Colon (tissue), 2 donors: ENCODE measurements around the gene GMPPB.
"Not testable (repeated sequence)": the region's sequence is repeated elsewhere in the genome, so short reads cannot be mapped to it uniquely, and the experiment has no call there.

Experiments
- FAIRE-seq: peaks from 2 replicates; lab custom pipeline; 2012; peaks lifted over from hg19 to GRCh38; lab: Jason Lieb, UNC
- donor health status: control.
- donor health status: control.

GMPPB gene

GRCh38 chr3:49689908-49690624 is 33.7 kb downstream of the GMPPB start:
- FAIRE-seq, result not testable (repeated sequence)

DNA sequence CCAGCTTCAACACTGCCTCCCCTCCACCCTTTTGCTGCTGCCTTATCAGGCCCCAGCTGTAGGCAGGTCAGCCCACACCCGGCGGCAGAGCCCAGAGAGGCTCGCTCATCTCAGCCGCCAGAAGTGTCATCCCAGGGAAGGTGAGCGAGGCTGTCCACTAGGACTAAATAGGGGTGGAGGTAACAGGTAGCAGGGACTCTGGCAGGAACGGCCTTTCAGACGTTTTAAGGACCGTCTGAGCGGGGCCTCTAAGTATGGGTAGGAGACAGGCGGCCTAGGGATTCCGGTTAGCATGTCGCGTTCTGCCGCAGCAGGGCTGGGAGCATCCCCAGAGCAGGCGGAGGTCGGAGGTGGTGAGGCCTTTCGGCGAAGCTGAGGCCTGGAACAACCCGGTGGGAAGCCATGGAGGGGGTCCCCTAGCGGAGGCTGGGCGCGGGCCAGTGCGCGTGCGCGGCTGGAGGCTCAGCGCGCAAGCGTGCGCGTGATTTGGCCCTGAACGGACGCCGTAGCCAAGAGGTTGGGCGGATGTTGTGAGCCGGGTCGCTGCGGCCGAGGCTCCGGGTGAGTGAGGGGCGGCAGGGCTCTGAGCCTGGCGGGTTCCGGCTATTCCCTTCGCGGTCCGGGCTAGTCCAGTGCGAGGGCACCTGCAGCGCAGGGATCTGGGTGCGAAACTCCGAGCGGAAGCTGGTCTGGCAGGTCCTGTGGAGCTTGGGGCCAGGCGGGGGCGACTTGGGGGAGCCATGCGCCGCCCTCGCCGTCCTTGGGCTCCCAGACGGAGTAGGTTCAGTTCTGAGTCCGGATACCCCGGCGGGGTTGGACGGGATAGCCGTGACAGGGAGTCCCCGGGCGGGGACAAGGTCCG is 34.5 kb downstream of the GMPPB start, which contains the start of the genes MST1 and RNF123:
Gene MST1, minus strand, starts transcription at position 429 of the 862 bp plus-strand sequence. CDS start 783 bp downstream, outside the sequence.
Gene RNF123, plus strand, starts transcription at position 512 of the 862 bp plus-strand sequence. CDS start 1,609 bp downstream, outside the sequence.
- no peak for FAIRE-seq

DNA sequence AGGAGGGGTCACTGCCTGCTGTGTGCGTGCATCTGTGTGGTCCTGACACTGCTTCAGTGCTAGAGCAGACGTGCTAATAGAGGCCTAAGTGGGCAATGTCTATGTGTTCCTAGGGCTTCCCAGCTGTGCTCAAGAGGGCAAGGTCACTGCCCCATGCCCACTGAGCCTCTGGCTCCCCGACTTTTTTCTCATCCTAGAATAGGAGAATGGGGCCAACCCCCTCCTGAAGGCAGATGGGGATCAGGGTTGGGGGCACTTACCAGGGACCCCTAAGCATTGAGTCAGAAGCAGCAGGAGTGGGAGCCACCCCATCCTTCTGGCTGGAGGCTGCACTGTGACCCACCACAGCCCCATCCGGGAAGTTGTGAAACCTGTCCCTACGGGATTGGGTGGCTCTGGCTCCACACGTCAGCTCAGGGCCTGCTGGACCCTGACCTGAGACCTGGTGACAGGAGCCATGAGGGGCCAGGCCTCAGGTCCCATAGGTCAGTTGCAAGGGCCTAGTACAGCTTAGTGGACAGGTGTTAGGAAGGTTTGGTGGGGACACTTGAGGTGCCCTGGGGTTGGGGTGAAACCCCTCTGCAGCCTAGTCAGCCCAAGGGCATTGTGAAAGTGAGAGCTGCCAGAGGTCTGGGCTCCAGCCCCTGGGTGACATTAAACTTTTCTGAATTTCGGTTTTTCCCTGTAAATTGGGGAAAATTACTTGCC is 35.3 kb downstream of the GMPPB start:
- not testable (repeated sequence) for FAIRE-seq

- FAIRE-seq, result not testable (repeated sequence)
Measured at GRCh38 chr3:49687424-49687795, 36.3 kb downstream of the GMPPB start.

GRCh38 chr3:49686769-49687423 is 36.9 kb downstream of the GMPPB start:
- FAIRE-seq, result not testable (repeated sequence)

- FAIRE-seq, result not testable (repeated sequence)
Measured at GRCh38 chr3:49686346-49686745, 37.4 kb downstream of the GMPPB start.

DNA sequence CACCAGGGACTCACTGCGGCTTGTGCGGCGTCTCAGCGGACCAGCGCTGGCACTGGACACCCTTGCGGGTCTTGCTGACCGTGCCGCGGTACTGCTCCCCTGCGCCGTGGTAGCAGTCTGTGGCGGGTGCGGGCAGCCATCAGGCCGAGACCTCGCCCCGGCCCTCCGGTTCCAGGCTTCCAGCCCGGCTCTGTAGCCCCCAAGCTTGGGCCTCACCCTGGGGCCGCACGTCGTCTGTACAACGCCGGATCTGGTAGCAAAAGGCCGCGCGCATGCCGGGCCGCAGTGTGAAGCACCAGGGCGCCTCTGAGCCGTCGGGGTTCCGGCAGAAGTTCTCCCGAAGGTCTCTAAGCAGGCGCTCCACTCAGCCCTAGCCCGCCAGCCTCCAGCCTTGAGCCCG is 37.9 kb downstream of the GMPPB start:
- not testable (repeated sequence) for FAIRE-seq

- not testable (repeated sequence) for FAIRE-seq
Measured at GRCh38 chr3:49685103-49685502, 38.6 kb downstream of the GMPPB start.

GRCh38 chr3:49684453-49684852 is 39.3 kb downstream of the GMPPB start:
- not testable (repeated sequence) for FAIRE-seq

- FAIRE-seq, result no peak
Measured at GRCh38 chr3:49683162-49683561, 40.6 kb downstream of the GMPPB start.

DNA sequence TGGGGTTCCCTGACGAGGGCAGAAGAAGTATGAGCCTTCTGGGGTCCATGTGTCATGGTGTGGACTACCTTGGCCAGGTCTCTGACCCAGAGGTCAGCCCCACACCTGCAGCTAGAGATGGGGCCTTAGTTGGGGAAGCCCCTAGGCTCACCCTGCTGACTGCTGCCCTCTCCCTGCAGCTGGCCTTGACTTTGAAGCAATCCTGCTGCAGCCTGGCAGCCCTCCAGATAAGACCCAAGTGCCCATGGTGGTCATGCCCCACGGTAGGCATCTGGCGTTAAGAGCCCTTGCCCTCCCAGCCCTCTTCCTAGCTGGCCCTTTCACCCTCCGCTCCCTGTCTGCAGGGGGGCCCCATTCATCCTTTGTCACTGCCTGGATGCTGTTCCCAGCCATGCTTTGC is 42.2 kb downstream of the GMPPB start:
- no peak for FAIRE-seq

GRCh38 chr3:49681232-49681522 is 42.6 kb downstream of the GMPPB start:
- FAIRE-seq, result no peak

GRCh38 chr3:49680493-49681231 is 43.1 kb downstream of the GMPPB start:
- FAIRE-seq, result no peak

GRCh38 chr3:49675912-49676311 is 47.8 kb downstream of the GMPPB start:
- FAIRE-seq, result no peak

DNA sequence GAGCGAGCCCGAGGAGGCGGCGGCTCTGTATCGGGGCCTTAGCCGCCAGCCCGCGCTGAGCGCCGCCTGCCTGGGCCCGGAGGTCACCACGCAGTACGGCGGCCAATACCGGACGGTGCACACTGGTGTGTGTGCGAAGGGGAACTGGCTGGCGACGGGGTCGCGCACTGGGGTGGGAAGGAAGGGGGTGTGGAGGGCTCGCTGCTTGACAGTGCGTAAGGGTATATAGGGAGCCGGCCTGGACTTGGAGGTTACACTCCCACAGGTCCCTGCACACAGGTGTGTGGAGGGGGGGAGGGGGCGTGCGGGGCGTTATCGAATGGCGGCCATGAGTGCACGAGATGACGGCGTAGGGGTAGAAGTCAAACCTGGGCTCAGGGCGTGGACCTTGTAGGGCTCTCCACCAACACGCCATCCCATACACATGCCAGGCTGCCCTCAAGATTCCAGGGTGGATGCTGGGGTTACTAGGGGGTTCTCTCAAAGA is 49.2 kb downstream of the GMPPB start:
- no peak for FAIRE-seq

DNA sequence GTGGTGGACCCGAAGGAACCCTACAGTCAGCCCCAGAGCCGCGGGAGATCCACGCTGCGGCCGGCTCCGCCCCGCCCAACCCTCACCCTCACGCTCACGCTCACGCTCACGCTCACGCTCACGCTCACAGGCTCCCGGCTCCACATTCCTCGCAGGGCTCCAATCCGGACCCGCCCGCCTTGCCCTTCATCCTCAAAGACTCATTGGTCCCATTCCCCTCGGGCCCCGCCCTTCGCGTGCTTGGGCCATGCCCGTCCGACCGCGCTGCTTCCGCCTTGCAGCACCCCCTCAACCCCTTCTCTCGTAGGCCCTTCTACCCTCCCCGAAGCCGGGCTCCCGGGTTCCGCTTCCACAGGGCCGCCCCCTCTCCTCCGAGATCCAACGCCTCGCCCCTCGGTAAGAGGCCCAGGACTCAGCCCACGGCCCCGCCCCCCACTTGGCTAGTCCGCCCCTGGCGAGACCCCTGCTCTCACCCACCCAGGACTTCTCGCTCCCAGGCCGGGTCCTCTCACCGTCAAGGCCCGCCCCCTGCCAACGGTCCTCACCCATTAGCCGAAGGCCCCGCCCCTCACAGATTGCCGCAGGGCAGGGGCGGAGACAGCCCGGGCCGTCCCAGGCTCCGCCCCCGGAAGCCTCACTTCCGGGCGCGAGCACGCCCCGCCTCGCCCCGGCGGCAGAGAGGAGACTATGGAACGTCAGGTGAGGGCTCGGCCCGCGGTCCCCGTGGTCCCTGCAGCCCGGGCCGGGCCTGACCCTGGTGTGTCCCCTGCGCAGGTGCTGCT is 49.8 kb downstream of the GMPPB start, which contains the start of gene APEH:
Gene APEH, plus strand, starts transcription at position 637 of the 782 bp plus-strand sequence. Its CDS starts 51 bp downstream, at position 688.
- FAIRE-seq, result no peak

- no peak for FAIRE-seq
Measured at GRCh38 chr3:49673121-49673714, 50.5 kb downstream of the GMPPB start.

GRCh38 chr3:49671291-49672288 is 52.2 kb downstream of the GMPPB start:
- FAIRE-seq, result no peak

DNA sequence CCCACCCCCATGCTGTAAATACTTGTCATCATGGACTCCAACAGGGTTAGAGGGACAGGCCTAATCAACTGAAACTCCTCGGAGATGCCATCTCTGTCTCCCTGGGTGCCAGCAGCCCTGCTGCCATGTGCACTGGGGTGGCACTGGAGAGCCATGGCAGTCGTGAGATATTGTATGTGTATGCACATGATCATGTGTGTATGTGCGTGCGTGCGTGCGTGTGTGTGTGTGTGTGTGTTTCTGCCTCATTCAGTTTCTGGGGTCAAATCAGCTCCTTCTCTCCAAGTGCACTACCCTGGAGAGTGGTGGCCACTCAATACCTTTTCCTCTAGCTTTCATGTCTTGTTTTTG is 52.8 kb downstream of the GMPPB start:
- no peak for FAIRE-seq
